WTC11 (cell line): Measurements from ENCODE around the gene B3GAT1.

Experiments
- ATF2 ChIP-seq: sonication (generic); formaldehyde crosslinking; IDR thresholded peaks from 2 replicates; pipeline ENCODE4 v1.8.1; 2022; ENCODE audit warnings: low read depth, missing genetic modification reagents, borderline replicate concordance
- CTCF ChIP-seq: fragments of 200-600 bp; IDR thresholded peaks from 2 replicates; pipeline ENCODE4 v1.8.0; 2022; ENCODE audit warnings: antibody characterized with exemption
- FOXP4 ChIP-seq: sonication (generic); formaldehyde crosslinking; IDR thresholded peaks from 2 replicates; pipeline ENCODE4 v1.8.0; 2022; ENCODE audit warnings: mild to moderate bottlenecking, missing genetic modification reagents
- NFATC4 ChIP-seq: fragments of 250-450 bp; sonication (Bioruptor Pico); IDR thresholded peaks from 2 replicates; pipeline ENCODE4 v1.9.0; 2021; ENCODE audit warnings: mild to moderate bottlenecking
- NFYB ChIP-seq: sonication (generic); formaldehyde crosslinking; conservative IDR thresholded peaks from 2 replicates; pipeline ENCODE4 v1.8.0; 2022; ENCODE audit warnings: low read depth, missing genetic modification reagents
- PREB ChIP-seq: sonication (generic); formaldehyde crosslinking; IDR thresholded peaks from 2 replicates; pipeline ENCODE4 v1.8.1; 2022; ENCODE audit warnings: mild to moderate bottlenecking, missing genetic modification reagents, moderate library complexity, borderline replicate concordance
- ZNF281 ChIP-seq: sonication (generic); formaldehyde crosslinking; IDR thresholded peaks from 2 replicates; pipeline ENCODE4 v1.8.0; 2023; ENCODE audit warnings: mild to moderate bottlenecking, missing genetic modification reagents

- no peak for TF ChIP-seq ZNF281 (CRISPR knock-in tag)
- TF ChIP-seq FOXP4 (CRISPR knock-in tag), result no peak
- TF ChIP-seq NFYB (CRISPR knock-in tag), result no peak
- TF ChIP-seq CTCF, result no peak
- TF ChIP-seq NFATC4 (CRISPR knock-in tag), result no peak
- no peak for TF ChIP-seq PREB (CRISPR knock-in tag)
- TF ChIP-seq ATF2 (CRISPR knock-in tag), result no peak
Measured at GRCh38 chr11:134399996-134400395, 12.0 kb downstream of the B3GAT1 start.
